Measurements from ENCODE around the gene MDGA2.

MDGA2 gene

DNA sequence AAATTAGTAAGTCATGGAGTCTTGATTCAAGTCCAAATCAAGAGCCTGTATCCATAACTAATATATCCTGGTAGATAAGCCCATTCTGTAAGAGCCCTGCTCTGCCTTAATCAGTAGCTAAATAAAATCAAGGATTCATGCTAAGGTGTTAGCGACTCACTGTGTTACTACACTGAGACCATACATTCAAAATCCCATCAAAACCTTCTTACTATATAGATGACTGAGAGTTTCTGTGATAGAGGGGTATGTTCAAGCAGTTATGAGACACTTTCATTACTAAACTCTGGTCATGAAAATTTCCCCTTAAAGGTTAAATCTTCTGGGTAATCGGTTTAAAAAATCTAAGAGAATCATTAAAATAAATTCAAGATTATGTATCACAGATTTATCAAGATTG, 78.5 kb downstream of the MDGA2 start:
- FAIRE-seq, result no peak
- no peak for DNase-seq (ENCODE audit: insufficient read length)
- TF ChIP-seq POLR2AphosphoS5 (IDR thresholded peaks at IDR 0.05; ENCODE audit: low read depth, low read length) (no peak), POLR2A (IDR thresholded peaks at IDR 0.05; ENCODE audit: low read depth, low read length) (no peak)

GRCh38 chr14:47596232-47596631, 79.2 kb downstream of the MDGA2 start:
- no peak for FAIRE-seq

GRCh38 chr14:47595552-47595951, 79.9 kb downstream of the MDGA2 start:
- TF ChIP-seq POLR2AphosphoS5 (IDR thresholded peaks at IDR 0.05; ENCODE audit: low read depth, low read length) (no peak), TAF1 (IDR thresholded peaks at IDR 0.05; ENCODE audit: borderline replicate concordance, low read depth, low read length) (no peak), POLR2A (IDR thresholded peaks at IDR 0.05; ENCODE audit: low read depth, low read length) (no peak)
- no peak for FAIRE-seq
- no peak for DNase-seq (ENCODE audit: insufficient read length)

More at GRCh38 chr14:47596232-47596631, 79.2 kb downstream of the MDGA2 start:
- no peak for DNase-seq (ENCODE audit: insufficient read length)
- no peak for TF ChIP-seq POLR2AphosphoS5 (IDR thresholded peaks at IDR 0.05; ENCODE audit: low read depth, low read length)

GRCh38 chr14:47590767-47591495, 84.5 kb downstream of the MDGA2 start:
- DNase-seq (ENCODE audit: insufficient read length), result no peak
- TF ChIP-seq TAF1 (IDR thresholded peaks at IDR 0.05; ENCODE audit: borderline replicate concordance, low read depth, low read length), result no peak
- TF ChIP-seq POLR2AphosphoS5 (IDR thresholded peaks at IDR 0.05; ENCODE audit: low read depth, low read length), result no peak
- no peak for TF ChIP-seq POLR2A (IDR thresholded peaks at IDR 0.05; ENCODE audit: low read depth, low read length)
- no peak for FAIRE-seq

DNA sequence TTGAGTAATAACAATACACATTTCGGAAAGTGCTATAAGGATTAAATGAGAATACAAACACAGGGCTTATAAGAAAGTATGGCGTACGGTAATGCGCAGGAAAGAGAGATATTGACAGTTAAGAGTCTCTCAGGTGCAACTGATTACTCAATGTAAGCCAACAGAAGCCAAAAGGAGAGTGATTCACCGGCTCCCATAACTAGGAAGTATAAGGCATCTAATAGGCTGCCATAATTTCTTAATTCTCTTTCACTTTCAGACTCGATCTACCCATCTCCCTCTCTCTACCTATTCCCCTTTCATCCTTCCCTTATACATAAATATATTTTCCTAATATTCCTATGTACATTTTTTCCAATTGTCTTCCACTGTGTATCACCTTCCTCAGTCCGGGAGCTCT, 90.0 kb downstream of the MDGA2 start:
- FAIRE-seq (no peak), DNase-seq (ENCODE audit: insufficient read length) (no peak)
- no peak for TF ChIP-seq TAF1 (IDR thresholded peaks at IDR 0.05; ENCODE audit: borderline replicate concordance, low read depth, low read length)

DNA sequence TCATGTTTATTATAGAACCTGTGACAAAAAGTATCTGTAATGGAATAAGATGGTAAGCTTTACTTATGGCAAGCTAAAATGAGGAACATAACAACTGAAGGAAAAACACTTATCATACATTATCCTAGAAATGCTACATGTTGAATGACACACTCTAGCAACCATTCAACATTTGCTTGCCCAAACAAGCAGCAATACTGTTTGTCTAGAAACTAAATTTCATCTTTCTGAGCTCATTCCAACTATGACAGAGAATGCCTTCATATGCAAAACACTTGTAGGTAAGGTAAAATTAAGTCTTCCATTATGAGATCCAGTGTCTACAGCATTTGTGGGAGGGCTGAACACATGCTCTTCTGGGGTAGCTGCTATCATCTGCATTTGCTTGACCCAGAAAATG, 108.1 kb downstream of the MDGA2 start:
- DNase-seq (ENCODE audit: insufficient read length), result no peak
- TF ChIP-seq POLR2A (IDR thresholded peaks at IDR 0.05; ENCODE audit: low read depth, low read length) (no peak), POLR2AphosphoS5 (IDR thresholded peaks at IDR 0.05; ENCODE audit: low read depth, low read length) (no peak), TAF1 (IDR thresholded peaks at IDR 0.05; ENCODE audit: borderline replicate concordance, low read depth, low read length) (no peak)
- FAIRE-seq, result no peak

DNA sequence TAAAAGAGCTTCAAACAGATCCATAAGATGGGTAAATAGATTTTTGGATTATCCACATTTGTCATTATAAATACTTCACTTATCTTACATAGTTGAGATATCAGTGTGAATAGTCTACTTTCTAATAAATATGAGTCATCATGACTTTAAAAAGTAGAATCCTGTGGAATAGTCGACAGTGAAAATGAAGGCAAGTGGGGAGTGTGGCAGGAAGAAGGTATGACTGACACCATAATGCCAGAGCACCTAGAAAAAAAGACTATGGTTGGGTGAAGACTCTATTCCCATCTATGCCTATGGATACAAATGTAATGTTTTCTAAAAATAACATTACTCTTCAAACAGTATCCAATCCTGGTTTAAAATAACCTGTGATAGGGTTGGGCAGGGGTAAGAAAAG, 117.5 kb downstream of the MDGA2 start:
- no peak for TF ChIP-seq POLR2AphosphoS5 (IDR thresholded peaks at IDR 0.05; ENCODE audit: low read depth, low read length)
- TF ChIP-seq TAF1 (IDR thresholded peaks at IDR 0.05; ENCODE audit: borderline replicate concordance, low read depth, low read length), result no peak
- no peak for TF ChIP-seq POLR2A (IDR thresholded peaks at IDR 0.05; ENCODE audit: low read depth, low read length)
- FAIRE-seq (no peak), DNase-seq (ENCODE audit: insufficient read length) (no peak)

- FAIRE-seq (no peak), DNase-seq (ENCODE audit: insufficient read length) (no peak)
- TF ChIP-seq TAF1 (IDR thresholded peaks at IDR 0.05; ENCODE audit: borderline replicate concordance, low read depth, low read length) (no peak), POLR2AphosphoS5 (IDR thresholded peaks at IDR 0.05; ENCODE audit: low read depth, low read length) (no peak), POLR2A (IDR thresholded peaks at IDR 0.05; ENCODE audit: low read depth, low read length) (no peak)
Observed at GRCh38 chr14:47555333-47555732, 120.1 kb downstream of the MDGA2 start.

DNA sequence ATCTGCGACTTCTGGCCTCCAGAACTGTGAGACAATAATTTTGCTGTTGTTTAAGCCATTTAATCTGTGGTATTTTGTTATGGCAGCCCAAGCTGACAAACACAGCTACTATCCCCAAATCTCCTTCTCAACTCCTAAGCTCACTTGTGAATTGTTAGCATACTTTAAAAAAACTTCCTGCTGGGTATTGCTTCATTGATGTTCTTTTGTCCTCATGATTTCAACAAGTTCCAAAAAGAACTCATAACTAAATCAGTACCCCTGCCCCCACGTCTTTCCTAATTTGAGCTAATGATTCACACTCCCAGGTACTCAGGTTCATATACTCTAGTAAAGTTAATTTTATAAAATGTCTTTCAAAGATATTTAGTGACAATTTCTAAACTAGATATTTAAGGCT, 125.5 kb downstream of the MDGA2 start:
- TF ChIP-seq TAF1 (IDR thresholded peaks at IDR 0.05; ENCODE audit: borderline replicate concordance, low read depth, low read length) (no peak), POLR2AphosphoS5 (IDR thresholded peaks at IDR 0.05; ENCODE audit: low read depth, low read length) (no peak), POLR2A (IDR thresholded peaks at IDR 0.05; ENCODE audit: low read depth, low read length) (no peak)
- no peak for DNase-seq (ENCODE audit: insufficient read length)
- no peak for FAIRE-seq

- TF ChIP-seq TAF1 (IDR thresholded peaks at IDR 0.05; ENCODE audit: borderline replicate concordance, low read depth, low read length), result no peak
- TF ChIP-seq POLR2AphosphoS5 (IDR thresholded peaks at IDR 0.05; ENCODE audit: low read depth, low read length), result no peak
- no peak for TF ChIP-seq POLR2A (IDR thresholded peaks at IDR 0.05; ENCODE audit: low read depth, low read length)
- FAIRE-seq (no peak), DNase-seq (ENCODE audit: insufficient read length) (no peak)
Observed at GRCh38 chr14:47543459-47543858, 131.9 kb downstream of the MDGA2 start.

- DNase-seq (ENCODE audit: insufficient read length) (no peak), FAIRE-seq (no peak)
- no peak for TF ChIP-seq POLR2AphosphoS5 (IDR thresholded peaks at IDR 0.05; ENCODE audit: low read depth, low read length)
- no peak for TF ChIP-seq POLR2A (IDR thresholded peaks at IDR 0.05; ENCODE audit: low read depth, low read length)
- no peak for TF ChIP-seq TAF1 (IDR thresholded peaks at IDR 0.05; ENCODE audit: borderline replicate concordance, low read depth, low read length)
Observed at GRCh38 chr14:47541662-47542061, 133.7 kb downstream of the MDGA2 start.

GRCh38 chr14:47539031-47539461, 136.4 kb downstream of the MDGA2 start:
- no peak for DNase-seq (ENCODE audit: insufficient read length)
- TF ChIP-seq POLR2A (IDR thresholded peaks at IDR 0.05; ENCODE audit: low read depth, low read length) (no peak), POLR2AphosphoS5 (IDR thresholded peaks at IDR 0.05; ENCODE audit: low read depth, low read length) (no peak), TAF1 (IDR thresholded peaks at IDR 0.05; ENCODE audit: borderline replicate concordance, low read depth, low read length) (no peak)
- no peak for FAIRE-seq

GRCh38 chr14:47536341-47536740, 139.1 kb downstream of the MDGA2 start:
- TF ChIP-seq POLR2A (IDR thresholded peaks at IDR 0.05; ENCODE audit: low read depth, low read length) (no peak), POLR2AphosphoS5 (IDR thresholded peaks at IDR 0.05; ENCODE audit: low read depth, low read length) (no peak), TAF1 (IDR thresholded peaks at IDR 0.05; ENCODE audit: borderline replicate concordance, low read depth, low read length) (no peak)
- no peak for DNase-seq (ENCODE audit: insufficient read length)
- FAIRE-seq, result no peak
